ENCODE data around the gene TRAK1. TPM values are rescaled to one million over a fixed set of nuclear protein-coding genes. Genes with fewer than 3 reads are reported as not detected.

The TRAK1 gene
- total RNA-seq, 1 experiment from 2014 or later: 10.3 TPM

DNA sequence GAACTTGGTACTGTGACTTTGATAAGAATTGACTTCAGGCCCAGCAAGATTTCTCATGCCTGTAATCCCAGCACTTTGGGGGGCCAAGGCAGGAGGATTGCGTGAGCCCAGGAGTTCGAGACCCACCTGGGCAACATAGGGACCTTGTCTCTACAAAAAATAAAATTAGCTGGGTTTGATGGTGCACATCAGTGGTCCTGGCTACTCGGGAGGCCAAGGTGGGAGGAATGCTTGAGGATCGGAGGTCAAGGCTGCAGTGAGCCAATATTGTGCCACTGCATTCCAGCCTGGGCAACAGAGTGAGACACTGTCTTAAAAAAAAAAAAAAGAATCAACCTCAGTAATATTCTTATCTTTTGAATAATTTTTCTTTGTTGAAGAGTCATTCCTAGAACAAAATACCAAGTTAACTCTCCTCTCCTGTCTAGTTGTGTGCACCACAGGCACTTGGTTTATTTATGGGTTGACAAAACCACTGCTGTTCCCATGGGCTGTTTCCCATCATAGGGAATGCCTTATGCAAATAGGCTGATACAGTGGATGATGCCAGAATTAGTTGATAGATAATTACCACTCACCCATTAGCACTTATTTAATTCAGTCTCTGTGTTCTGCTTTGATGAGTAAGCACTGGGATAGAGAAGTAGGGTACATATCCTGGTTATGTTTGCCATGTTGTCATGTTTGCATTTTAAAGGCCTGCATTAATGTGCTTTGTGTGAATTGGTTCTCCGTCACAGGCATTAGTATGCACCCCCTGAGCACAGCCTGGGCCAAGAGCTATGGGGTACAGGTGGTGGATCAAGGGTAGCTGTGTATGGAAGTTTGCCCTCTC is 32.9 kb downstream of the TRAK1 start:
- no peak for DNase-seq (ENCODE audit: low spot score)

- no peak for DNase-seq (ENCODE audit: low spot score)
Observed at GRCh38 chr3:42127226-42127625, 36.1 kb downstream of the TRAK1 start.

GRCh38 chr3:42128526-42128925 is 37.4 kb downstream of the TRAK1 start:
- DNase-seq (ENCODE audit: low spot score): no peak

DNA sequence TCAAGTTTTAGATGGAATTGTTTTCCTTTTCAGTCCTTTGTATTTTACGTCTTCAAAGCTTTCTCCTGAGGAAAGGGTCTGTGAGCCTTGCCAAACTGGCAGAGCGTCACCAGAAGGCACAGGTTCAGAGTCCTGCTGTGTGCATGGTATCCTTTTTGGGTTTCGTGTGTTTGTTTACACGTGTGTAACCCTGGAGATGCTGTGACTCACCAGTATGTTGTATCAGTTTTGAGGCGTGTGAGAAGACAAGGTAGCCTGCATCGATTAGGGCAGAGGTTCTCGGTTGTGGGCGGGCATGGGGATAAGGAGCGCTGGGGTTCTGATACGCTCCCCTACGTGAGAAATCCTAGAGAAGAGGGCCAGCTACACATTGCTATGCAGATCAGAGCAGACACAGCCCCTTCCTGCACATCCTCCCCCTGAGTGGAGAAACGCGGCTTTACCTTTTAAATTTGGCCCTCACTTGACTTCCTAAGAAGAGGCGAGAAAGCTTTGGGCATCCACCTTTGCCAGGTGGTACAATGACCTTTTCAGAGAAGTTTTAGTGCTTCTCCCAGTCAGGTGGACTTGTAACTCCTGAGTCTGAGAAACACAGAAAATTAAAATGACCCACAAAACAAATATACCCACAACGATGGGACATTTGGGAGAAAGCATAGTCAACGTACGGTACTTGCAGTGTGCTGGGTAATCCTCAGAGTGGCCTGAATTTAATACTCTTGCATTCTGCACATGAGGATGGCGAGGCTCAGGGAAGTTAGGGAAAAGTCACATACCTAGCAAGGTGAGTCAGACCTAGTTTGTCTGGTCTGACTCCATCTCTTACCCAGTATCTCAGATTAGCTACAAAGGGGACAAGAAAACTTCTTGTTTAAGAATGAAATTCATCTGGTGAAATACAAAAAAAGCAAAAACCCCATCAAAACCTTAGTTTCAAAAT is 38.1 kb downstream of the TRAK1 start:
- DNase-seq (ENCODE audit: low spot score): no peak

DNA sequence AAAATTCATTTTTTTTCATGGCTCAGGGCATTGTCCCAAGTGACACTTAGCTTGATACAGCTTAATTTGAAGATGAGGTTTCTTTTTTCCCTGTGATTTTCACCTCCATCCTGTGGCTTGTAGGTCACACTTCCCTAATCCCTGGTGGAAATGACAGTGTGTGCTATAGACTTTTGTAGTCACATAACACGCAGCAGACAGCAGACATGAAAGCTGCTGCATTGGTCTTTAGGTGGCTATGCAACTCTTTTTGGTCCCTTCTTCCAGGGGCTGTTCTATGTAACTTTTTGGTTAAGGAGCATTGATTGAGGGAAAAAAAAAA is 38.8 kb downstream of the TRAK1 start:
- DNase-seq (ENCODE audit: low spot score): no peak

GRCh38 chr3:42130329-42131070 is 39.3 kb downstream of the TRAK1 start:
- no peak for DNase-seq (ENCODE audit: low spot score)

DNA sequence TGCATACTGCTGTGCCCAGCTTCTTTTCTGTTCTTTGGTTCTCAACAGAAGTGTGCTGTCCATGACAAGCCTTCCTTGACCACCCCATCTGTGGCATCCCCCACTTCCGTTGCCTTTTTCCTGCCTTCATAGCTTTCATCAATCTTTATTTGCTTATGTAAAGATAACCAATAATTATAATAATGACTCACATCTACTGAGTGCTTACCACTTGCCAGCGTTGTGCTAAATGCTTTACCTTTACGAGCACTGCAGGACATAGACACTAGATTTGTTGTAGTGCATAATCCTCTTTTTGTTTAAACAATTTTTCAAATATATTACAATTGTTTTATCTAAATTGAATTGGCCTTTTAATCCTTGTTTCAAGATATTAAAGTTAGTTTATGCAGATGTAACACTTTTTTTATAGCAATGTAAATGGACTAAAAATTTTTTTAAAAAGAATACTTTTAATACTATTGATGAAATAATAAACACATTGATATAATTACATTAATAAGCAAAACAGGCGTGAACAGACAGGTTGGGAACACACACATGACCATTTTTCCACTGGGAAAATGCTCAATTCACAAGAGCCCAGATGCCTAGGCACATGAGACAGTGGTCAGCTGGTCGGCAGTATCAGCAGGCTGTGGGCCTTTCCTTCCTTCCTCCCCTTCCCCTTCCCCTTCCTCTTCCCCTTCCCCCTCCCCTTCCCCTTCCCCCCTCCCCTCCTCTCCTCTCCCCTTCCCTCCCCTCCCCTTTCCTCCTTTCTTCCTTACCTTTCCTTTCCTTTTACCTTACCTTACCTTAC is 42.5 kb downstream of the TRAK1 start:
- no peak for DNase-seq (ENCODE audit: low spot score)

- no peak for DNase-seq (ENCODE audit: low spot score)
Observed at GRCh38 chr3:42134867-42135464, 43.8 kb downstream of the TRAK1 start.

GRCh38 chr3:42139621-42140453 is 48.7 kb downstream of the TRAK1 start:
- no peak for DNase-seq (ENCODE audit: low spot score)

DNA sequence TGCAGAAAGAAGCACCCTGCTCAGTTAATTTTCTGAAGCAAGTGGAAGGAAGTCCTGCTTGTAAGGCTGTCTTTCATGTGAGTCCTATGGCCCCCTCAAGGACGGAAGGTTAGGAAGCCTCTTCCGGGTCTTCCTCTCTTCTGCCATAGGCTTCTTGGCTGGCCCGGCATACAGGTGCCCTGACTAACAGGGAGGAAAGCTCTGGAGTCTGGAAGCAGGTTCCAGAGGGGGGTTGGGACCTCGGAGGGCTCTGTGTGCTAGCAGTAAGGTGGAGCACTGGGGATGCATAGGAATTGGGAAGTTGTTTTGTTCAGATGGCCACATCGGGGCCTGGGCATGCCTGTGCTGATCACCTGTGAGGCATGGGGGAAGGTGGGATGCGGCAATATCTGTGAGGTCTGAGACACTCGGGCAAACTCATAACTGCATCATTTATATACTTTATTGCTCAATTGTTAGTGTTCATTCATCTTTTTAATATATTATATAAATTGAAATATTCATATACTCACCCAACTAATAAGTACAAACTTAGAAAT is 49.6 kb downstream of the TRAK1 start:
- DNase-seq (ENCODE audit: low spot score): no peak

GRCh38 chr3:42143440-42143839 is 52.3 kb downstream of the TRAK1 start:
- no peak for DNase-seq (ENCODE audit: low spot score)

- DNase-seq (ENCODE audit: low spot score): no peak
Observed at GRCh38 chr3:42144209-42144608, 53.1 kb downstream of the TRAK1 start.

GRCh38 chr3:42148086-42148848 is 57.1 kb downstream of the TRAK1 start:
- DNase-seq (ENCODE audit: low spot score): no peak

- peak; percentile 42 for DNase-seq (ENCODE audit: low spot score)
Observed at GRCh38 chr3:42148982-42149432, 57.9 kb downstream of the TRAK1 start.

- no peak for DNase-seq (ENCODE audit: low spot score)
Observed at GRCh38 chr3:42149532-42149931, 58.4 kb downstream of the TRAK1 start.

GRCh38 chr3:42149975-42150374 is 58.8 kb downstream of the TRAK1 start:
- DNase-seq (ENCODE audit: low spot score): peak; percentile 27

- no peak for DNase-seq (ENCODE audit: low spot score)
Observed at GRCh38 chr3:42151596-42152168, 60.5 kb downstream of the TRAK1 start.

- DNase-seq (ENCODE audit: low spot score): no peak
Observed at GRCh38 chr3:42152193-42152592, 61.0 kb downstream of the TRAK1 start.

Measured in A172 (cell line).